Psoas muscle (tissue), 8 donors: ENCODE results near the gene CHST15. TPM values are rescaled to one million over a fixed set of nuclear protein-coding genes. Genes with fewer than 3 reads are reported as not detected.

Source experiments
- ATAC-seq, 4 donors: fragments of 200-7000 bp; cut with Tn5 transposase; one replicate each; pipeline ENCODE4 v1.9.1; 2020; ENCODE audit warnings: moderate library complexity in 3 of 4, mild to moderate bottlenecking in 2 of 4
- DNase-seq, 2 donors: peaks; one replicate each; pipeline ENCODE4 v3.0.0-alpha.2; 2020
- H3K27ac ChIP-seq: fragments of 200-600 bp; one replicate; pipeline ENCODE4 v1.8.0; 2022
- H3K27me3 ChIP-seq, 3 donors: fragments of 200-600 bp in 1 of 3; one replicate each; pipeline versions ENCODE4 v1.6.1 to v1.8.0; 2013 to 2022; ENCODE audit warnings: low read length in 2 of 3, mild to moderate bottlenecking in 2 of 3, moderate library complexity in 1 of 3; ENCODE audit not compliant: insufficient read depth in 3 of 3
- H3K36me3 ChIP-seq, 2 donors: fragments of 200-600 bp in 1 of 2; one replicate each; pipeline versions ENCODE4 v1.6.1 to v1.8.0; 2013 to 2022; ENCODE audit warnings: low read depth in 1 of 2, mild to moderate bottlenecking in 1 of 2, moderate library complexity in 1 of 2; ENCODE audit not compliant: insufficient read depth in 1 of 2
- H3K4me1 ChIP-seq: fragments of 200-600 bp; one replicate; pipeline ENCODE4 v1.8.0; 2022
- H3K4me3 ChIP-seq: fragments of 200-600 bp; one replicate; pipeline ENCODE4 v1.8.0; 2022; ENCODE audit warnings: mild to moderate bottlenecking
- H3K9me3 ChIP-seq: fragments of 200-600 bp; one replicate; pipeline ENCODE4 v1.8.0; 2022
- WGBS, 3 donors: extraction: QIAGEN DNeasy Blood & Tissue Kit; methylation state at CpG; one replicate each; pipeline versions ENCODE4 v1.1.6 to v1.1.7; 2013; 5-methylcytosine and 5-hydroxymethylcytosine counted together
- intact Hi-C, 2 donors: fragments of 100-400 bp; cut with DNase I; formaldehyde crosslinking; loops; one replicate each; pipeline versions ENCODE4 v1.11.0 to v1.14.2; 2022
- polyA plus RNA-seq, 3 donors: library from polyadenylated mRNA; stranded (reverse); fragments of 200-250 nt; gene quantifications; one replicate each; pipeline ENCODE4 v1.2.3, GENCODE V29; 2013
- total RNA-seq, 4 donors: library from RNA; stranded (reverse); fragmentation: NEBNext Ultra II Directional in 2 of 4; extraction: Animal tissue kit (Norgen Biotek cat#: 25700) in 2 of 4; gene quantifications; one replicate each; pipeline versions ENCODE4 v1.2.1 to v1.2.4, GENCODE V29; 2021 to 2023
- TF ChIP-seq, protein P1 (sequence below): fragments of 200-600 bp; IDR thresholded peaks from one replicate; pipeline ENCODE4 v1.8.0; 2022; ENCODE audit warnings: antibody characterized with exemption
- donor health status: healthy with polysubstance abuse.
- donor health status: DM: no; HTN: no; CAD: no; lungs with moderate emphysema.
- donor health status: Bipolar disorder and iron deficiency.
- donor health status: healthy.
- donor health status: DM: yes; HTN: yes; CAD: no.
- donor health status: DM: no; HTN: no; CAD: no.
- donor health status: DM: no; HTN: no; CAD: no.
- donor health status: DM: yes; HTN: yes; CAD: no.

CHST15 gene
- total and polyA plus RNA-seq, 7 donors, result 3.6 to 39.2 (median 10.4) TPM

DNA sequence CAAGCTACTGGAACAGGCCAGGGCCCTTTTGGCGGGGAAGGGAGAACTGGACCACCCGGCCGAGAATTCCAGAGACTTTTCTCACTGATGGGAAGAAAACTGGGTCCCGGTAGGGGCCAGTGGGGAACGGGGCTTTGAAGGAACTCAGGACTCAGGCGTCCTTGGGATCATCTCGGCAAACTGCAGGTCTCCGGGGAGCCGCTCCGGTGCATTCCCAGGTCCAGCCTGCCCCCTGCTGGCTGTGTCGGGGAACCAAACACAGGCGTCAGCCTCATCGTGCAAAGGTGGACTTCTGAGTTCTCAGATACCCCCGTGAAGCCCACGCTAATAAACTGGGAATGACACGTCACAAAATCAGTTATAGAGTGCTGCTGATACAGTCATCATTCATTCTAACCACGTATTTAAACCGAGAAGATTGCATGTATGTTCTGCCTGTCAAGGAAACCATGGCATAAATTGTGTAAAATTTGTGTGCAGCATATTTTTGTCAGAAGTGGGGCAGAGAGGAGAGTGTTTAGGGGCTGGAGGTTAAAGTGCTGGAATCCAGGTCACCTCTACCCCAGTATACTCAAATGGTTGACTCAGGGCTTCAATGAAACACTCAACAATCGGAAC lies 125.7 kb downstream of the CHST15 start:
- H3K4me3 ChIP-seq, result no peak overlapping the region
- intact Hi-C loops, result loop anchor here in 1 of 2 donors (1.0 to 10.0 kb wide), 2 partner anchors 384 to 833 kb away; partner anchors contain the start of gene HMX3
- WGBS, 3 donors, result 4 to 6% (median 6%) methylated on average over 19 of the region's 19 CpGs

DNA sequence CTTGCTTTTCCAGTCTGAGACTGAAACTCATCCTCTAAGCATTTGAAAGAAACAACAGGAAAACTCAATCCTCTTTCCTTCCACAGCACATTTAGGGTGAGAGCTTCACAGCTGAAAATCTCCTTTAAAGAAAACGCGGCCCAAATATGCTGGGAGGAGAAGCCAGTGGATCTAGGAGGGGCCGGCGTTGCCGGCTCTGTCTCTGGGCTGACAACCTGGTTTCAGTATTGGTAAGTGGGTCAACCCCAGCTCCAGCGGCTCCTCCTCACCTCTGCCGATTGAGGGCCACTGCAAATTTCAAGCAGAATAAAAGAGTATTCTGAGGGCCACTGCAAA lies 126.5 kb downstream of the CHST15 start:
- ATAC-seq (no peak), DNase-seq (no peak)
- 53 to 66% (median 63%) methylated on average over 7 of the region's 7 CpGs for WGBS, 3 donors
- Histone ChIP-seq H3K4me3 (no peak overlapping the region), H3K27ac (no peak overlapping the region), H3K36me3 (no peaks in the 10 kb centered on the region), H3K27me3 (peaks cover 0 to 75% (median 21%) of the 10 kb centered on the region in 3 donors), H3K4me1 (peaks cover 5% of the 10 kb centered on the region), H3K9me3 (no peaks in the 10 kb centered on the region)
- intact Hi-C loops, result loop anchor here in 1 of 2 donors (10.0 kb wide), 1 partner anchor 832 kb away; the partner anchor contains the start of gene HMX3
- TF ChIP-seq, protein P1, sequence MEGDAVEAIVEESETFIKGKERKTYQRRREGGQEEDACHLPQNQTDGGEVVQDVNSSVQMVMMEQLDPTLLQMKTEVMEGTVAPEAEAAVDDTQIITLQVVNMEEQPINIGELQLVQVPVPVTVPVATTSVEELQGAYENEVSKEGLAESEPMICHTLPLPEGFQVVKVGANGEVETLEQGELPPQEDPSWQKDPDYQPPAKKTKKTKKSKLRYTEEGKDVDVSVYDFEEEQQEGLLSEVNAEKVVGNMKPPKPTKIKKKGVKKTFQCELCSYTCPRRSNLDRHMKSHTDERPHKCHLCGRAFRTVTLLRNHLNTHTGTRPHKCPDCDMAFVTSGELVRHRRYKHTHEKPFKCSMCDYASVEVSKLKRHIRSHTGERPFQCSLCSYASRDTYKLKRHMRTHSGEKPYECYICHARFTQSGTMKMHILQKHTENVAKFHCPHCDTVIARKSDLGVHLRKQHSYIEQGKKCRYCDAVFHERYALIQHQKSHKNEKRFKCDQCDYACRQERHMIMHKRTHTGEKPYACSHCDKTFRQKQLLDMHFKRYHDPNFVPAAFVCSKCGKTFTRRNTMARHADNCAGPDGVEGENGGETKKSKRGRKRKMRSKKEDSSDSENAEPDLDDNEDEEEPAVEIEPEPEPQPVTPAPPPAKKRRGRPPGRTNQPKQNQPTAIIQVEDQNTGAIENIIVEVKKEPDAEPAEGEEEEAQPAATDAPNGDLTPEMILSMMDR, result no peak

More for the DNA sequence above, 125.7 kb downstream of the CHST15 start:
- Histone ChIP-seq H3K27ac (no peak overlapping the region), H3K27me3 (peaks cover 0 to 74% (median 24%) of the 10 kb centered on the region in 3 donors), H3K4me1 (peaks cover 5% of the 10 kb centered on the region), H3K9me3 (no peaks in the 10 kb centered on the region), H3K36me3 (no peaks in the 10 kb centered on the region)
- TF ChIP-seq, protein P1, result peak; percentile 90
- ATAC-seq, result peak; percentile 75 to 90 (median 79)
- DNase-seq, result peak; percentile 74 to 83

DNA sequence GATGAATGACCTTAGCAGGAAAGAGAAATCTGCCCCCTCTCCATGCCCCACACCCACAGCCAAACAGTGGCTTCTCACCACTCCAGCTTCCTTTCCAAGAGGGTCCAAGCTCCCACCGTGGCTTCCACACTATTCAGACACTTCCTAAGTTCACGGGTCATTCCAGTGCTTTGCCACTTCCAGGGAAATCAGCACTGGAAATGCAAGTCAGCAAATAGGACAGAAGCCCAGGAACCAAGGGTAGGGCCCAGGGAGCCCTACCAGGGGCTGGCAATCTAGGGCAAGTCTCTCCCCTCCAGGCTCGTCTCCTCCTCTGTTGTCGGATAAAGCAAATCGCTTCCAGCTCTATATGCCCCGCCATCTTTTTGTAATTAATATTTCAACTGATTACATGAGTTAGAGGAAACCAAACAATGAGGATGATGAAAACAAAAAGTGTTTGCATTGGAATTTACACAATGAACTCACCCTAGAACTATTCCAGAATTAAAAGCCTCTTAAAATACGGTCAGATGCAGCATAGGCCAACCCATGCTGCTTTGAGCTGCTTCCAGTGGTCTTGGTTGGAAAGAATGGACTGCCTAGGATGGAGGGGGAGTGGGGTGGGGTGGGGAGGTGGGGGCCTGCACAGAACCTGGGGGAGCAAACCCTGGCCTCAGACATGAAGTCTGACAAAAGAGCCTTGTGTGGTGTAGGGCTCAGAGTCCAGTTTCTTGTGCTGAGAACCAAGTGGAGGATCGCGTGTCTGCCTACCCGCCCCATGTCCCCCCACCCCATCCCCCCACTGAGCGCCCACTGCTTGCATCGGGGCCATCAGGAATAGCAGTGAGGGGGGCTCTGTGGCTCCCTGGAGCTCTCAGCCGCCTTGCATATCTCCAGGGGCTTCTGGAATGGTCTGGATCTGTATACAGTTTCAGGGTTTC lies 127.2 kb downstream of the CHST15 start:
- no peaks in the 10 kb centered on the region for H3K9me3 ChIP-seq
- intact Hi-C loops, result loop anchor here in 1 of 2 donors (10.0 kb wide), 1 partner anchor 831 kb away; the partner anchor contains the start of gene HMX3
- TF ChIP-seq, protein P1, result no peak
- no peak for ATAC-seq
- H3K36me3 ChIP-seq, result no peaks in the 10 kb centered on the region
- 64 to 75% (median 64%) methylated on average over 12 to 13 of the region's 13 CpGs for WGBS, 3 donors
- peaks cover 0 to 73% (median 17%) of the 10 kb centered on the region in 3 donors for H3K27me3 ChIP-seq
- no peak for DNase-seq
- peaks cover 5% of the 10 kb centered on the region for H3K4me1 ChIP-seq
- H3K27ac ChIP-seq, result no peak overlapping the region
- no peak overlapping the region for H3K4me3 ChIP-seq

DNA sequence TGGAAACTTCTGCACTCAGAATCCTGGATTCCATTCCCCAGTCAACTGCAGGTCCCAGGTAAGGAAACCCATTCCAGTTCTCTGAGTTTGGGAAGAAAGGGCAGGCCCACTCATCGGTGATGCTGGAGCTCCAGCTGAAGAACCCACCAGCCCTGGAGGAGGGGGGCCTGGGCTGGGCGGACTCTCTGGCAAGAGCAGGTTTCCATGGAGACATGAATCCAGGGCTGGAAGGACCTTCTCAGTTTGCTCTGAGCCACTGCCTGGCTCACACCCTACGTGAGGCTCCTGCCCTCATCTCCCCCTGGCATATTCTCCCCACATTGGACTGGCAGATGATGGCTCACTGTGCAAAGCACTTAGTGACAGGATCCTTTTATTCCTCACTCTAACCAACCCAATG lies 128.4 kb downstream of the CHST15 start:
- TF ChIP-seq, protein P1, result no peak
- H3K36me3 ChIP-seq, result no peaks in the 10 kb centered on the region
- no peak for DNase-seq
- WGBS, 3 donors, result 68 to 78% (median 73%) methylated on average over 3 of the region's 3 CpGs
- no peaks in the 10 kb centered on the region for H3K9me3 ChIP-seq
- intact Hi-C loops, result loop anchor here in 1 of 2 donors (10.0 kb wide), 1 partner anchor 830 kb away; the partner anchor contains the start of gene HMX3
- H3K4me3 ChIP-seq, result no peak overlapping the region
- peaks cover 0 to 66% (median 6%) of the 10 kb centered on the region in 3 donors for H3K27me3 ChIP-seq
- ATAC-seq, result no peak
- no peak overlapping the region for H3K27ac ChIP-seq
- peaks cover 5% of the 10 kb centered on the region for H3K4me1 ChIP-seq
